Esophagus mucosa (tissue), 1 donor: ENCODE measurements around the gene DDX17. TPM values are rescaled to one million over a fixed set of nuclear protein-coding genes. Genes with fewer than 3 reads are reported as not detected.
"Not testable (repeated sequence)": the region's sequence is repeated elsewhere in the genome, so short reads cannot be mapped to it uniquely, and the experiment has no call there.

ENCODE experiments used
- ATAC-seq: fragments of 200-7000 bp; cut with Tn5 transposase; one replicate; pipeline ENCODE4 v1.9.1; 2020
- total RNA-seq: library from RNA; stranded (reverse); gene quantifications from one replicate; pipeline ENCODE4 v1.2.4, GENCODE V29; 2023
- donor health status: DM: yes; HTN: yes; CAD: no.

Gene DDX17
- total RNA-seq, 1 donor from 2014 or later, result 183 TPM

DNA sequence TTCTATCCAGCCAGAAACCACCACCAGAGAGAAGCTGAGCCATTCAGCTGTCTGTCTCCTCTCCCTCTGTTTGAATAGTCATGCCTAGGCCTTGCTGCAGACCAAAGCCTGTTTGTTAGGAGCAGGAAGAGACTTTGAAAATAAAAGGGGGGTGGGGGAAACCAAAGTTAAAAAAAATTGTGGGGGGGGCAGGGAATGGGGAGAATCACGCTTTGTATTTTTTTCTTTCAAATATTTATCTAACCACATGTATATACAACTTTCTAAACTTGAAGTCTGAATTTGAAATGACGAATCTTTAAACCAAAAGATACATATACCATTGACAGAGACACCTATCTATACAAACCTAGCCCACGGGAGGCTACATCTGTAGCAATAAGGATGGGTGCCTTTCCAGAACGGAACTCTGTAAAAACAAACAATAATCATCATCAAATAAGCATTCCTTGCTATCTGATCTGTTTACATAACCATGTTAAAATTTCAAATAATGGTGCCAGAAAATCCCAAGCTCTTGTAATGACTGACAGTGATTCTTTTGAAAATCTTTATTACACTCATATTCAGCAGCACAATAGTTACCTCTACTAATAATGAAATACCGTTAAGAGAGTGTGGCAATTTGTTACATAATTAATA lies 14.3 kb downstream of the DDX17 start:
- no peak for ATAC-seq

DNA sequence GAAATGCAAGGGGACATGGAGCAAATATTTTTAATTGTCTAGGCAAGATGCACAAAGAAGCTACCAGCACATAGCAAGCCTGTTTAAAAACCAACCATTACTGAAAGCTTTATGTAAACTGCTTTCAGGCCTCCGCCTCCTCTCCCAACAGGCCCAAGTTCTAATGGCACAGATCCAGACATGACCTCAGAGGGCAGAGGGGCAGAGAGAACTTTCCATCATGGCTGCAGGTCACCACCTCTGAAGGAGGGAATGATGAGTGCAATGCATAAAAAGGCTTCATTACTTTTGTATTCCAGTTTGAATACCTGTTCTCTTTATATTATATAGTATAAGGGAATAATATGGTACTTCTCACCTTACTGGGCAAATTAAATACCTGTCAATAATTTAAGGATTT lies 15.2 kb downstream of the DDX17 start:
- ATAC-seq, result no peak

DNA sequence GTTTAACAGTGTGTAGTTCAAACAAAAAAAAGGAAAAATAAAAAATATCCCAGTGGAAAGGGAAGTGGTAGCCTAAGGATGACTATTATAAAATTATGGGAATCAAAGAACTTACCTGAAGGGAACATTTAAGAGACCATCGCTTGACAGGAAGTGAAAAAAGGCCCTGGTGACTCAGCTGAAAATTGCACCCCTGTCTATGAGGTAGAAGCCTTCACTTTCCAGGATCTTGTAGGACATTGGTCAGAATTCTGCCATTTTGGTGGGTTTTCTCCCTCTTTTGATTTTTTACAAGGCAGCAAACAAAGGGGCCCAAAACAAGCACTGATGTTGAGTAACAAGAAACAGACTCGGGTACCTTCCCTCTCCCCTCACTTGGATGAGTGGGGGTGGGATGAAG lies 15.6 kb downstream of the DDX17 start:
- ATAC-seq, result no peak

DNA sequence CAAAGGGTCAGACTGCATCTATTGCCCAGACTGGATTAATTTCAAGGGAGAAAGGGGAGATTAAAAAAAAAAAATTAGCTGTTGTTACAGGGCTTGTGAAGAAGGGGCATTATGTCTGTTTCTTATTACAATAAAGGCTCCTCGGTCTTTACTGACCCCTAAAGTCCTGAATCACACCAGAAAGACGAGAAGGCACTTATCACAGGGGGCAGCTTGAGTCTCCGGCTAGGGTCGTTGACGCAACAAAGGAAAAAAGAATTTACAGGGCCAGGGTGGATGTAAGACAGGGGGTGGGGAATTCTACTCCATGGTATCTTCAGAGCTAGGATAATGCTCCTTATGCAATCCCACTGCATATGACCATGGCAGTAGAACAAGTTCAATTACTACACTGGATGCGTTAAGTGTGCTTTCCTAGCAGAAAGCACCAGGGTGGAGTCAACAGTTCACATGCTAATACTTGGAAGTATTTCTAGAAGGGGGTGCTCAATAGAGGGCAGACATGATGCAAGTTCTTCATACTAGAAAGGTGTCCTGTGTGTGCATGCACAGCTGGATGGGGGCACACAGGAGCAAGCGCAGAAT lies 16.5 kb downstream of the DDX17 start:
- no peak for ATAC-seq

DNA sequence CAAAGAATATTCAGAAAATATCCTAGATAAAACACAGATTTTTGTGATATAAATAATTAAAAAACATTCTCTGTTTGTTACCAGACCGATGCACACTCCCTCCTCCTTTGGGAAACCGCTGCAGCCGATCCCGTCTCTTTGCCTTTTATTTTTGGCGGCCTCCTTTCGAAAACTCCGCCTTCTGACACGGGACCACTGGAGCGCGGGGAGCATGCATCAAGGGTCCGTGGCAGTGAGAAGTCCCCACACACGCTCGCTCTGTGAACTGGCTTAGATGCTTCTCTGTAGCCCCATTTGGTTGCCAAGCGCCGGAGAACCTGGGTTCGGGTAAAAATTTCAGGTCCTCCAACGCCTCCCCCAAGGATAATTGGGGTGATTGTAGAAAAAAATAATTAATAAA lies 17.0 kb downstream of the DDX17 start:
- ATAC-seq, result no peak

DNA sequence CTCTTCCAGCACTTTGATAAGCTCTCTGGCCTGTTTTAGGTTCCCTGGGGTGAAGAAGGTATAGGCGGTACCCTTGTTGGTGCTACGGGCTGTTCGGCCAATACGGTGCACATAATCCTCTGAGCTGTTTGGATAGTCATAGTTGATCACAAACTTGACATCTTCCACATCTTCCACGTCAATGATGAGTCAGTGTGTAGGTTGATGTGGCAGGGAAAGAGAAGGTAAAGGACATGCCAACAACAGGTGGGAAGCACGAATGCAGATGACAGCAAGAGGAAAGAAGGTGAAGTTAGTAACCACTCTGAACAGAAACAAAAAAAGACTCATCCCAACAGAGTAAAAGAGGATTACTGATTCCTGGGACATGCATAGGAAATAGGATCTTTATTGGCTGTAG lies 18.2 kb downstream of the DDX17 start:
- peak; percentile 34 for ATAC-seq

DNA sequence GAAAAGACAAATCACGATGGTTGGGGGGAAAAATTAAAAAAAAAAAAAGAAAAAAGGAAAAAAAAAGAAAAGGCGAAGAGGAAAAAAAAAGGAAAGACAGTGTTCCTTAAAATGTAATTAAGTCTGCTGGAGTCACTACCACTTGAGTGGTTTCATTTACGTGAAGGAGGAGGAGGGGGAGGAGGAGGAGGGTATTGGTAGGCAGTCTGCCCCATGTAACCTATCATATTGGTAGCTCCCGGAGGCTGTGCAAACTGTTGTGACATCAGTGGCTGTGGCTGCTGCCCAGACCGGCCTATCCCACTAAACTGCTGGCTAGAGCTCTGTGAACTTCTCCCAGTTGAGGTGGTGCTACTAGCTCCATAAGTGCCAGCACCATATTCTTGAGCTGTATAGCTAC lies 20.3 kb downstream of the DDX17 start:
- ATAC-seq, result peak; percentile 5

DNA sequence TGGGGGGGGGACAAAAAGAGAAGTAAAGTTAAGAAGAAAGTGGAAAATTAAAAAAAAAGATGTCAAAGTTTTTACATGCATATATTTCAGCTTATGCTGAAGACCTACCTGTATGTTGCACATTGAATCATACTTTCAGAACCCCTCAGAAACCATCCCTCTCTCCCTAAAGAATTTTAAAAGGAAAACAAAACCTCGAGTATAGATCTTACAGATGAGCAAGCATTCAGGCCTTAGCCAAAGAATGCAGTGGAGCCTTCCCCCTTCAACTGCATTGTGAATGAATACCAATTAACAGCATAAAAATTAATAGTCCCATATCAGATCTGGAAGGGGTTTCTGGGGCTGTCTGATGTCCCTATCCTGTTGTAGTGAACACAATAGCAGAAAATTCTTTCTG lies 21.9 kb downstream of the DDX17 start:
- ATAC-seq, result no peak

DNA sequence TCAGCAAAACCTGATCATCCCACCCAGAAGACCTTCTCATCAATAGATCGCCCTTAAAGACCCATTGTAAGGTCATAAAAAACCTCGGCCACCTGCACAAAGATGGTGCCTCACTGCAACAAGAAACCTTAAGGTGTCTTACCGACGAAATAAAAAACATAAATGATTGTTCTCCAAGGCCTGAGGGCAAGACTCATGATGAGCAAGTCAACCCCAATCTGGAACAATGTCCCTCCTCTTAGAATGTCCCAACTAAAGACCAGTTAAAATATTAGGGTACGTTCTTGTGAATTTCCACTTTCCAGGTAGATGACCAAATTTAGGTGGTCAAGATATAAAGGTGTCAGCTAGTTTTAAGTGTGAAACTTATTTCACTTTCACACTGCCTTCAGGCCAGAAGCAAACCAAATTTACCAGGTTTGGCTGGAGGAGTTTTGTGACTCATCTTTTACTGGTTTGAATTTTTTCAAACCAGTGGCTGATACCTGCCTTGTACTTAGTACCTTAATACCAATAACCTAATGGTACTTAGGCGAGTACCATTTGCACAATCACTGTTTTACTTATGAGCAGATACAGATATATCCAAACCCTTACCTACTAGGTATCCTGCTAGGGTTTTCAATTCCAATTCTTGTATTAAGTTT lies 23.3 kb downstream of the DDX17 start:
- no peak for ATAC-seq

DNA sequence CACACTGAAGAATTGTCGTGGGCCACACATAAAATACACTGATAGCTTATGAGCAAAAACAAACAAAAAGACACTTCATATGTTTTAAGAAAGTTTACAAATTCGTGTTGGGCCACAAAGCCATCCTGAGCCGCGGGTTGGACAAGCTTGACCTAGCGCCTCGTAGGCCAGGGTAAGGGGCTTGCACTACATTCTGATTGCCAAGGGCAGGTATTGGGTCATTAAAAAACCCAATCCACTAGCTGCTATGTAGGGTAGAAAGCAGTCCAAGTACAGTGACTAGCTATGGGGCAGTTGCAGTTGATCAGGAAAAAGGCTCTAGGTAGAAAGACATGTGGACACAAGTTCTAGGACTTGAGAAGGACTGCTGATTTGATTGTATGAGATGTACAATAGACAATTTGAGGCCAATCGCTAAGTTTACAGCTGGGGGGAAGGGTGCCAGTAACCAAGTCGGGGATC lies 24.2 kb downstream of the DDX17 start:
- ATAC-seq, result no peak

DNA sequence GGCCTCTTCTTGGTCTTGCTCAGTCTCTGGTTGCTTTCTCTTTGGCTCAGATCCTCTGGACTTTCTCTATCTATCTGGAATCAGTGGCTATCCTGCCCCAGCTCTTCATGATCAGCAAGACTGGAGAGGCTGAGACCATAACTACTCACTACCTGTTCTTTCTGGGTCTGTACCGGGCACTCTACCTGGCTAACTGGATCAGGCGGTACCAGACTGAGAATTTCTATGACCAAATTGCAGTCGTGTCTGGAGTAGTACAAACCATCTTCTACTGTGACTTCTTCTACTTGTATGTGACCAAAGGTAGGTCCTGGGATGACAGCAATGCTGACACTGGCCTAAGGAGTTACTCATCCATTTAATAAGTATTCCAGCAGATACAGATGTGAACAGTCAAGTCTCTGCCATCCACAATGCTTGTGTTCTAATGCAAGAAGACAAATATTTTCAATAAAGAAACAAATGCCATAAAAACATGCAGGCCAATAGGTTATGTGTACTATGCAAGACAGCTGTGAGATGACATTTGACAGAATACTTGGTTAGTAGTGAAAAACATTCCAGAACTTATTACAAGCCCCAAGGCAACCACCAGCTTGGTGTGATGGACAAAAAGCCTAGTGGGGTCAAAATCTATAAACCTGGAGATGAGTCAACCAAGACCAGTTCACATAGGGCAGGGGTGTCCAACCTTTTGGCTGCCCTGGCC lies 24.8 kb downstream of the DDX17 start:
- ATAC-seq, result peak; percentile 15

DNA sequence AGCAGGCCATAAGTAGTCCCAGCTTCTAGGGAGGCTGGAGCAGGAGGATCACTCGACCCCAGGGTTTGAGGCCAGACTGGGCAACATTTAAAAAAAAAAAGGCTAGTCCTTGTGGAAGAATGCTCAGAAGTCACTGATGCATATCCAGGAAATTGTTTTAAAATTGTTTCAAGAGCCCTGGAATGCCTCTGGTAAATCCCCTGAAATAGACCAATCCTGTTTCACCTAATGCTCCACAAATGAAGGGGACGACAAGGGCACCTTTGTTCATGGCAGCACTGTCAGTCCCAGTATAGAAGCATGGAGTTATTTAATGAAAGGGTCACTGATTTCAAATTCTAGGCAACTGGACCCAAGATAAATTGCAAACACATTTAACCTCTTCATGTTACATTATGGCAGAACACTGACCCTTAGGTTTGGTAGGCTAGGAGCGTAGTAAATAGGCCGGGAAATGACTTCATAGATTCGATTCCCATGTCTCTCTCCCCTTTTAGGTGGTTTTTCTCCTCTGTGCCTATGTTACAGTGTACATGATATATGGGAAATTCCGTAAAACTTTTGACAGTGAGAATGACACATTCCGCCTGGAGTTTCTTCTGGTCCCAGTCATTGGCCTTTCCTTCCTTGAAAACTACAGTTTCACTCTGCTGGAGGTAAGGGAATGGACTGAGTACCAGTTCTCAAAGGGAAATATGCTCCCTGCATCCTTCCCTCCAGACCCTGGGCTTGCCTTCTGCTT lies 26.8 kb downstream of the DDX17 start:
- ATAC-seq, result peak; percentile 4

DNA sequence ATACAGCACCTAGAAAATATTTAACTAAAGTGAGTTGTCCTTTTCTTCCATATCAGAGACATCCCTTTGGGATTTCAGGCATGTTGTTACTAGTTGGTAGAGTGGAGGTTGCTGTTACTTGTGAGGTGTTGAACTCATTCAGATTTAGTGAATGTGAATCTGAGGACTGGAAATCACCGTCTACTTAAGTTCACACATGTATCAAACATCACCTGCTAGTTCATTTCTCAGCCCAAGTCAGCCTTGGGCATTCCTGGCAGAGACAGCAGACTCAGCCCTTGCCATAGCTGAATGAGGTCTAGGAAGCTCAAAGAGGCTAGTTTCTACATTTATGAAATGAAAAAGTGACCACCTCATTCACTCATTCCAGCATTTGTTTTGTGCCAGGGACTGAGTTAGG lies 28.5 kb downstream of the DDX17 start:
- ATAC-seq, result peak; percentile 19

DNA sequence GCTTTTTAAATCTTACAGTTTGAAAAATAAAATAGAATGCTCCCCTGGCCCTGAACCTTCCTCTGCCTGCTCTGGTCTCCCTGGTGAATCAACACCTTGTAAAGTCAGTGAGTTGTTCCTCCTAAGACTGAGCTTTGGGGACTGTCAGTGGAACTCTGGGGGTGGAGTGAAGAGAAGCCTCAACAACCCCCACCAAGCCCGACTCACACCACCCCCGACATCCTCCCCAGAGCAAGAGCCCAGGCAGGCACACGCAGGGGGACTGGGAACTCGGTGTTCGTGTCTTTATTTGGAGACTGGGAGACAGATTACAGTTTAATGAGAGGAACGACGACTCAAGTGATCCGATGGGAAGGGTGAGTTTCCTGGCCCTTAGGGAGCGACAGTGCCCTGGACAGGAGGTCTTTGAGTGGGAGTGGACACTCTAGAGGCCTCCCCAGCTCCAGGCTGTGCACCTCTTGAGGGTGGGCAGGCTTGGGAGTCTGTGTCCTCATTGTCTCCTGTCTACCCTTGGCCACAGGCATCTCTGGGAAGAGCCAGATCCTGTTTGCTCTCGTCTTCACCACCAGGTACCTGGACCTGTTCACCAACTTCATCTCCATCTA lies 32.0 kb downstream of the DDX17 start:
- ATAC-seq, result no peak

DNA sequence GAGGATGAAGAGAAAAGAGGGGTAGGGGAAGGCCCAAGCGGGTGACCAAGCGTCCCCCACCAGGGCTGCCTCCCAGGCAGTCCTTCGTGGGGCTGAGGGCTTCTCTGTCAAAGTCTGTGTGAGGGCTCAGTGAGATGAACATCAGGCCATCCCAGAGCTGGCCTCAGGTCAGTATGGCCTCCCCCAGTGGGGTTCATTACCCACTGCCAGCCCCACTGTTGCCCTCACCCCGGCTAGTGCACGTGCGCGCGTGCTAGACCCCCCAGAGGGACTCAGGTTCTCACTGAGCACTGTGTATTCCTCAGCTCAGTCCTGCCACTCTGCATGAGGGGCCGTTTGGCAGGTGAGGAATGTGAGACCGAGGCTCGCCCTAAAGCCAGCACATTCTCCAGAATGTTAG lies 34.9 kb downstream of the DDX17 start:
- no peak for ATAC-seq

DNA sequence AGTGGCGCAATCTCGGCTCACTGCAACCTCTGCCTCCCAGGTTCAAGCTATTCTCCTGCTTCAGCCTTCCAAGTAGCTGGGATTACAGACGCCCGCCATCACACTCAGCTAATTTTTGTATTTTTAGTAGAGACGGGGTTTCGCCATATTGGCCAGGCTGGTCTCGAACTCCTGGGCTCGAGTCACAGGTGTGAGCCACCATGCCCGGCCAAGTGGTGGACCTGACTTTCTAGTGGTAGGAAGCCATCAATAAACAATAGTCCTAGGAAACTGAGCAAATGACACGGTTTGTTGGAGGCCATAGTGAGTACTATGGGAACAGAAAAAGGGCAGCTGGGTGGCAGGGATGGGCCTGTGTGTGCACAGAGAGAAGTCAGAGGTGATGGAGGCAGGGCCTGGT lies 35.9 kb downstream of the DDX17 start:
- ATAC-seq, result not testable (repeated sequence)

DNA sequence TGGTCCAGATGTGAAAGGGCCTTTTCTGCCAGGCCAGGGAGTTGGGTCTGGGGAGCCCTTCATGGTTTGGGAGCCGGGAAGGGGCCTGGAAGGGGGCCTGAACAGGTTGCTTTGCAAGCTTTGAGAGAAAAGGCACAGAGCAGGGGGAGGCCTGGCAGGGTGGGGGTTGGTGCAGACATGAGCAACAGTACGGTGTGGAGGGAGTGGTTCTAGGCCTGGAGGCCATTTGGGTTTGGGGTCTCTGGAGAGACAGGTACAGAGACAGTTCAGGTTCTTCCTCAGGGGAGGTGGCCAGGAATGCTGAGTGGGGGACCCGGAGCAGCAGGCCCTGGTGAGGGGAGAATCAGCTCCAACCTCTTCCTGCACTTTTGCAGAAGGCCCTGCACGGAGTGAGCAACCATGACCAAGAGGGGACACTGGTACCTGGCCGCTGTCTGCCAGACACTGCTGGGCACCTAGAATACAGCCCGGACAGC lies 36.8 kb downstream of the DDX17 start:
- no peak for ATAC-seq

DNA sequence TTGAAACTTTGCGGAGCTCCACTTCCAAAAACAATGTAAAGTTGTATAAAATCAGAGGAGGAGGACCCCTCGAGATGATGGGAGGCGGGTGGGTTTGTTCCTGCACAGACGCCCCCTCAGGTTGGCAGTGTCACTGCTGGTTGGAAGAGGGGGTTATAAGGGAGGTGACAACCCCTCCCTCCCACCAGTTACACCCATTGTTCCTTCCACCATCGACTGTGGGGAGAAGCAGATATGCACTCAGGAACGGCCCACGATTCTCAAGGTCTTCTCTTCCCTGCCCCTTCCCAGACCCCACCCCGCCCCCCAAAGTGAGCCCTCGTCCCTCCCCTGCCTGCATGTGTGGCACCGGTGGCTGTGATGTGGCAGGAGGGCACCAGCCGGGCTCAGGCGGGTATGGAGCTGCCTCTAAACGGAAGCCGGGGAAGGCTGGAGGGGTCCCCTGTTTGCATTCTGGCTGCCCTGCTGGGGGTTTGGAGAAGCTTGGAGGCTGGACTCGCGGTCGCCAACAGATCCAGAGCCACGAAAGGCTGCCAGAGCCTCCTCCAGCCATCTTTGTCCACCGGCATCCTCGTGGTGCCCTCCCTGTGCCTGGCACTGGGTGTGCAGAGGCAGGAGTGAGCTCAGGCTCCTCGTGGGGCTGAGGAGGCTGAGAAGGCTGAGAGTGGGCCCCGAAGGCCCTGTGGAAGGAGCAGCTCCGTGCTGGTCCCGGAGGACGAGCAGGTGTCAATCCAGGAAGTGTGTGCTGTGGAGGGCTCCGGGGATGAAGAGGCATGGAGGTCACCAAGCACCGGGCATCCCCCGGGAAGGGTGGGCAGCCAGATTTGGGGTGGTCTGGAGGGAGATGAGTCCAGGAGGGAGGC lies 37.4 kb downstream of the DDX17 start:
- ATAC-seq, result no peak

DNA sequence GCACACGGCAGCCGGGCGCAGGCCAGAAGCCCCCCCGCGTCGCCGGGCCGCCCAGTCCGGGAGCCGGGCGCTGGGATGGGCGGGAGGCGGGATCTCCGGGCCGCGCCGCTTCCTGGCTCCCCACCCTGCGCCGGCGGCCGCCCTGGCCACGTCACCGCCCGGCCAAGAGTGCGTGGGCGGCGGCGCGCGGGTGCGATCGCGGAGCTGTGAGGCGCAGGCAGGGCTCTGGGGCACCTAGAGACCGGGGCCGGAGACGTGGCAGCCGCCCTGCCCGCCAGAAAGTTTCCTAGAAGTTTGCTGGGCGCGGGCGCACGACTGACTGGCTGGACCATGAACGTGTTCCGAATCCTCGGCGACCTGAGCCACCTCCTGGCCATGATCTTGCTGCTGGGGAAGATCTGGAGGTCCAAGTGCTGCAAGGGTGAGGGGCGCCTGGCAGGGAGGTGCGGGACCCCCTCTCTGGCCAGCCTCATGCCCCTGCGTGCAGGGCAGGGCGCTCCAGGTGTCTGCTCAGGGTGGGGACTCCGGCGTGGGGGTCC lies 38.1 kb downstream of the DDX17 start, which contains the start of gene KDELR3:
TSS of gene KDELR3 (plus strand) at position 193 of the 539 bp plus-strand sequence. CDS start at position 331, 138 bp downstream.
- ATAC-seq, result peak; percentile 88

DNA sequence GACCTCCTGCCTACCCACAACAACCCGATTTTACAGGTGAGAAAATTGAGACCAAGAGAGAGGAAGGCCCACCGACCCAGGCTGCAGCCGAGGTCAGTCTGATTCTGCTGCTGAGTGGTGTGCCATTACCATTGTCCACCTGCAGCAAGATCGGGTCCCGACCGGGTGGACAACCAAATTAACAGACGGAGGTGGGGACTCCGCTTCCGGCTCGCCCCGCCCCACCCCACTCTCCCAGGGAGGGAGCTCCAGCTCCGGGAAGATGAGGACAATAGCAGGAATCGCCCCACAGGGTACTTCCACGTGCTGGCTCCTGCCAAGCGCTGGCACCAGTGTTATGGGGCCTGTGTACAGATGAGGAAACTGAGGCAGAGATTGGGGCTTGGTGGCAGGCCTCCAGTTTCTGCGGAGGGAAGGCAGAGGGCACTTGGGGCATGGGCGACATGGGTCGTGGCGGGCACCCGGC lies 38.6 kb downstream of the DDX17 start:
- peak; percentile 27 for ATAC-seq
